Trophoblast cell (in vitro differentiated cells and primary cell): Measurements from ENCODE around the gene TMEM132D.

Experiments
- DNase-seq, 2 donors: peaks; one replicate each; pipeline ENCODE4 v3.0.0-alpha.2; 2016
- H2AFZ ChIP-seq: 2 replicates; pipeline ENCODE4 v1.6.1; 2013; ENCODE audit warnings: low read length, moderate library complexity, mild to moderate bottlenecking; ENCODE audit not compliant: insufficient read depth, poor library complexity
- H2AK5ac ChIP-seq: 2 replicates; pipeline ENCODE4 v1.6.1; 2013; ENCODE audit warnings: mild to moderate bottlenecking, low read length
- H2BK120ac ChIP-seq: 2 replicates; pipeline ENCODE4 v1.6.1; 2013; ENCODE audit warnings: low read length, mild to moderate bottlenecking, moderate library complexity; ENCODE audit not compliant: insufficient read depth, poor library complexity
- H2BK12ac ChIP-seq: 2 replicates; pipeline ENCODE4 v1.6.1; 2013; ENCODE audit warnings: mild to moderate bottlenecking, low read length, moderate library complexity
- H2BK5ac ChIP-seq: 2 replicates; pipeline ENCODE4 v1.6.1; 2013; ENCODE audit warnings: low read length, low read depth, moderate library complexity, mild to moderate bottlenecking; ENCODE audit not compliant: poor library complexity
- H3K14ac ChIP-seq: 2 replicates; pipeline ENCODE4 v1.6.1; 2013; ENCODE audit warnings: mild to moderate bottlenecking, low read length
- H3K18ac ChIP-seq: 2 replicates; pipeline ENCODE4 v1.6.1; 2013; ENCODE audit warnings: mild to moderate bottlenecking, low read length
- H3K23ac ChIP-seq: 2 replicates; pipeline ENCODE4 v1.6.1; 2013; ENCODE audit warnings: low read length
- H3K27ac ChIP-seq: 2 replicates; pipeline ENCODE4 v1.5.1; 2013; ENCODE audit warnings: low read depth, mild to moderate bottlenecking, inconsistent platforms, low read length, moderate library complexity
- H3K27me3 ChIP-seq: 2 replicates; pipeline ENCODE4 v1.6.1; 2013; ENCODE audit warnings: inconsistent platforms, mild to moderate bottlenecking, low read length, moderate library complexity; ENCODE audit not compliant: insufficient read depth
- H3K36me3 ChIP-seq, 2 experiments: 1 replicate in 1 of 2; 2 replicates in 1 of 2; pipeline ENCODE4 v1.6.1; 2013; ENCODE audit warnings: low read length in 2 of 2, mild to moderate bottlenecking in 2 of 2, moderate library complexity in 1 of 2; ENCODE audit not compliant: insufficient read depth in 2 of 2, control insufficient read depth in 1 of 2
- H3K4ac ChIP-seq: 2 replicates; pipeline ENCODE4 v1.6.1; 2013; ENCODE audit warnings: low read depth, mild to moderate bottlenecking, low read length, moderate library complexity
- H3K4me1 ChIP-seq, 2 experiments: 1 replicate in 1 of 2; 2 replicates in 1 of 2; pipeline ENCODE4 v1.6.1; 2013; ENCODE audit warnings: low read length in 2 of 2, mild to moderate bottlenecking in 2 of 2, moderate library complexity in 1 of 2; ENCODE audit not compliant: insufficient read depth in 2 of 2, control insufficient read depth in 1 of 2
- H3K4me2 ChIP-seq: 2 replicates; pipeline ENCODE4 v1.6.1; 2013; ENCODE audit warnings: inconsistent platforms, mild to moderate bottlenecking, low read length, moderate library complexity
- H3K4me3 ChIP-seq: 2 replicates; pipeline ENCODE4 v1.5.1; 2013; ENCODE audit warnings: mild to moderate bottlenecking, low read depth, low read length, inconsistent platforms
- H3K79me1 ChIP-seq: one replicate; pipeline ENCODE4 v1.6.1; 2013; ENCODE audit warnings: low read length
- H3K79me2 ChIP-seq: 2 replicates; pipeline ENCODE4 v1.6.1; 2013; ENCODE audit warnings: low read length, mild to moderate bottlenecking; ENCODE audit not compliant: control insufficient read depth, insufficient read depth, poor library complexity
- H3K9ac ChIP-seq: 2 replicates; pipeline ENCODE4 v1.6.1; 2013; ENCODE audit warnings: mild to moderate bottlenecking, low read length
- H3K9me3 ChIP-seq: 2 replicates; pipeline ENCODE4 v1.6.1; 2013; ENCODE audit warnings: low read depth, mild to moderate bottlenecking, control low read depth, inconsistent platforms, low read length; ENCODE audit not compliant: insufficient read depth
- H4K12ac ChIP-seq: 2 replicates; pipeline ENCODE4 v1.6.1; 2013; ENCODE audit warnings: low read depth, mild to moderate bottlenecking, low read length, moderate library complexity
- H4K8ac ChIP-seq: 2 replicates; pipeline ENCODE4 v1.6.1; 2013; ENCODE audit warnings: low read depth, mild to moderate bottlenecking, low read length, moderate library complexity
- H4K91ac ChIP-seq: one replicate; pipeline ENCODE4 v1.6.1; 2013; ENCODE audit warnings: low read depth, mild to moderate bottlenecking, low read length, moderate library complexity
- WGBS: extraction: QIAGEN DNeasy Blood & Tissue Kit; methylation state at CpG from one replicate; pipeline ENCODE4 v1.1.7; 2013; ENCODE audit warnings: missing lambda C conversion rate; ENCODE audit not compliant: insufficient read length, insufficient coverage; ENCODE audit errors: extremely low coverage; 5-methylcytosine and 5-hydroxymethylcytosine counted together

The TMEM132D gene

GRCh38 chr12:129534966-129535750 is 368.7 kb downstream of the TMEM132D start:
- Histone ChIP-seq H3K79me2 (no peaks in the 10 kb centered on the region), H4K91ac (no peak overlapping the region), H3K79me1 (no peaks in the 10 kb centered on the region), H3K9ac (no peak overlapping the region), H3K36me3 (no peaks in the 10 kb centered on the region), H3K4me1 (peaks cover 6 to 7% of the 10 kb centered on the region in 2 experiments), H3K14ac (no peak overlapping the region), H2BK5ac (no peak overlapping the region), H2AFZ (no peak overlapping the region), H3K4me2 (no peak overlapping the region), H4K8ac (no peak overlapping the region), H3K18ac (no peak overlapping the region), H3K27ac (no peak overlapping the region), H3K4ac (no peak overlapping the region), H3K4me3 (no peak overlapping the region), H2AK5ac (no peak overlapping the region), H4K12ac (no peak overlapping the region), H3K27me3 (no peaks in the 10 kb centered on the region), H2BK120ac (no peak overlapping the region), H3K9me3 (peaks cover 2% of the 10 kb centered on the region), H2BK12ac (no peak overlapping the region), H3K23ac (no peak overlapping the region)
- no CpG with 5 or more reads among the region's 3 CpGs for WGBS
- DNase-seq: no peak

- Histone ChIP-seq H3K4me1 (peaks cover 6 to 7% of the 10 kb centered on the region in 2 experiments), H2BK5ac (no peak overlapping the region), H3K4me2 (no peak overlapping the region), H4K12ac (no peak overlapping the region), H4K8ac (no peak overlapping the region), H3K27me3 (no peaks in the 10 kb centered on the region), H3K4me3 (no peak overlapping the region), H3K27ac (no peak overlapping the region), H3K9me3 (peaks cover 2% of the 10 kb centered on the region), H2BK120ac (no peak overlapping the region), H3K79me1 (no peaks in the 10 kb centered on the region), H3K23ac (no peak overlapping the region), H3K79me2 (no peaks in the 10 kb centered on the region), H2AFZ (no peak overlapping the region), H2BK12ac (no peak overlapping the region), H3K4ac (no peak overlapping the region), H3K36me3 (no peaks in the 10 kb centered on the region), H2AK5ac (no peak overlapping the region), H3K14ac (no peak overlapping the region), H3K9ac (no peak overlapping the region), H4K91ac (no peak overlapping the region), H3K18ac (no peak overlapping the region)
- no peak for DNase-seq
- WGBS: no CpG with 5 or more reads among the region's 17 CpGs
These were observed 370.9 kb downstream of the TMEM132D start for GRCh38 chr12:129532707-129533499.

- H2AK5ac ChIP-seq: no peak overlapping the region
- no peak overlapping the region for H2BK12ac ChIP-seq
- no peak for DNase-seq
- H3K9ac ChIP-seq: no peak overlapping the region
- WGBS: no CpG with 5 or more reads among the region's 7 CpGs
- no peak overlapping the region for H3K23ac ChIP-seq
- H3K4me2 ChIP-seq: no peak overlapping the region
- no peak overlapping the region for H3K18ac ChIP-seq
- no peak overlapping the region for H2BK120ac ChIP-seq
- H3K4ac ChIP-seq: no peak overlapping the region
- peaks cover 2% of the 10 kb centered on the region for H3K9me3 ChIP-seq
- no peak overlapping the region for H4K8ac ChIP-seq
- H3K14ac ChIP-seq: no peak overlapping the region
- no peak overlapping the region for H4K12ac ChIP-seq
- no peaks in the 10 kb centered on the region for H3K27me3 ChIP-seq
- H3K79me2 ChIP-seq: no peaks in the 10 kb centered on the region
- H3K27ac ChIP-seq: no peak overlapping the region
- H2BK5ac ChIP-seq: no peak overlapping the region
- no peak overlapping the region for H3K4me3 ChIP-seq
- no peak overlapping the region for H2AFZ ChIP-seq
- no peaks in the 10 kb centered on the region for H3K79me1 ChIP-seq
- peaks cover 6 to 7% of the 10 kb centered on the region in 2 experiments for H3K4me1 ChIP-seq
- H4K91ac ChIP-seq: no peak overlapping the region
- no peaks in the 10 kb centered on the region for H3K36me3 ChIP-seq
These were observed 371.7 kb downstream of the TMEM132D start for GRCh38 chr12:129532082-129532481.

- Histone ChIP-seq H3K14ac (no peak overlapping the region), H3K9me3 (peaks cover 2% of the 10 kb centered on the region), H3K4me1 (peaks cover 6 to 7% of the 10 kb centered on the region in 2 experiments), H4K91ac (no peak overlapping the region), H4K12ac (no peak overlapping the region), H3K79me1 (no peaks in the 10 kb centered on the region), H2AK5ac (no peak overlapping the region), H3K9ac (no peak overlapping the region), H2BK12ac (no peak overlapping the region), H3K4me3 (no peak overlapping the region), H4K8ac (no peak overlapping the region), H2BK120ac (no peak overlapping the region), H2BK5ac (no peak overlapping the region), H3K79me2 (no peaks in the 10 kb centered on the region), H3K27me3 (no peaks in the 10 kb centered on the region), H3K27ac (no peak overlapping the region), H3K23ac (no peak overlapping the region), H3K4ac (no peak overlapping the region), H3K4me2 (no peak overlapping the region), H2AFZ (no peak overlapping the region), H3K18ac (no peak overlapping the region), H3K36me3 (no peaks in the 10 kb centered on the region)
- WGBS: no CpG with 5 or more reads among the region's 13 CpGs
- peak; percentile 18 to 55 for DNase-seq
These were observed 372.8 kb downstream of the TMEM132D start for GRCh38 chr12:129530984-129531383.
